Activated CD4-positive, CD25-positive, alpha-beta regulatory T cell treated with anti-CD3 and anti-CD28 coated beads, Interleukin-2, amount 50 U/mL, for 24 hours (primary cell): ENCODE measurements around the gene MCIDAS.

Experiments
- ATAC-seq, 2 donors: fragments of 150-1000 bp; cut with Tn5 transposase; one replicate each; pipeline ENCODE4 v1.10.0; 2021; ENCODE audit warnings: mild to moderate bottlenecking in 1 of 2, moderate library complexity in 1 of 2

Gene MCIDAS

DNA sequence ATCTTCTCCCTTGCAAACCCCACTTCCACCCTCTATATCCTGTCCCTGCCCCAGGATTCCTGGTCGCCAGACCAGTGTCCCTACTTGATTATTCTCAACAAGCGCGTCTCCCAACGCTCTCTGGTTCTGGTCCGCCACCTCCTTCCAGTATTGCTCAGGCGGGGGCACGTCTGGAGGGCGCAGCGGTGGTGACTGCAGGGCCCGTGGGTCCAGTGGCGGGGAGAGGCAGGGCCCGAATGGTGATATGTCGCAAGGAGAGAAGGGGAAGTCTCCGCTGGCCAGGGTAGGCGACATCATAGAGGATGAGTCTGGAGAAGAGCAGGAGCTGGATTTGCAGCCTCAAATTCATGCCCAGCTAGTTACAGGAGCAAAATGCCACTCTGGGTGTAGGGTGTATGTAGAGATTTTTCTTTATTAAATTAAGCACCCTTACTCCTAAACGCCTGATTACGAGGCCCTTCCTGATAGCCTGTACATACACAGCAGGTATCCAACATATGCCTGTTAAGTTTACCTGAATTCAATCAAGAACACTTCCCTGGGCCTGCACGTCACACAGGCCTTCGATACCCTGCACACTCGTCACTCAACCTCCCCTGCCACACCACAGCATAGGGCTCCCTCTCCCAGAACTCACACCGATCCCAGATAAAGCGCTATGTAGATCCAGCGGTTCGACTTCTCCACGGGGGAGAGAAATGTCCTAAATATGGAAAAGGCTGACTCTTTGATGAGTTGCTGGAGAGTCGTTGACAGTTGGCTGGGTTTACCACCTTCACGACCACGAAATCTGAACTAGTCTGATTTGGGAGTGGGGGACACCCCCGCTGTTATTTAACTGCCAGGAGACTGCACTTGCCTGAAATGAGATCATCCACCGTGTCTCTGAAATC is 4.8 kb downstream of the MCIDAS start:
- ATAC-seq = no peak

DNA sequence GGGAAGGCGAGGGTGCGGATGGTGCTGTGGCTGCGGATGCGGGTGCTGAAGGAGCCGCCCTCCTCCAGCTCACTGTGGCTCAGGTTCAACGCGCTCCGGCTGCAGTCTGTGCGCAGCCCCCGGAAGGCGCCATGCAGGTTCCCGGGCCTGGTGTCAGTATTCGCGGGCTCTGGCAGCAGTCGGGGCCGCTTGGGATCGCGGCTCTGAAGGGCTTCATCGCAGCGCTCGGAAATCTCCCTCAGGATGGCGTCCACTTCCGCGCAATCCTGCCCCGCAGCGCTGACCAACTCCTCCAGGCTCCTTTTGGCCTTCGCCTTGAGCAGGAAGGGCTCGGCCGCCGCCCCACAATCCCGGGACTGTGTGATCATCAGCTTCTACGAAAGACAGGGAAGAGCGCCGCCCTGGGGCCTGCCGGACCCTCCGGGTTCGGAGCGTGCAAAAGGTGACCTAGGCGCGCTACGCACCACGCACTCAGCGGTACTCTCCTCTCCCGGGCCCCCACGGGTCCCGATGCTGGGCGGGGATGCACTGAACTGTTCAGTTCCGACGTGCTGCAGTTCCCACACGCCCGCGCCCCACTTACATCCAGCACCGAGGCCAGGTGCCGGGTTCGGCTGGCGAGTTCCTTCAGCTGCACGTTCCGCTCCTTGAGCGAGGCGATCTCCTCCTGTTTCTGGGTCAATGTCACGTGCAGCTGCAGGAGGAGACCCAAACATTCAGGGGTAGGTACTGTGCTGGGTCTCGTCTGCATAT is 6.5 kb downstream of the MCIDAS start:
- ATAC-seq = peak in 1 of 2 donors; percentile 7

DNA sequence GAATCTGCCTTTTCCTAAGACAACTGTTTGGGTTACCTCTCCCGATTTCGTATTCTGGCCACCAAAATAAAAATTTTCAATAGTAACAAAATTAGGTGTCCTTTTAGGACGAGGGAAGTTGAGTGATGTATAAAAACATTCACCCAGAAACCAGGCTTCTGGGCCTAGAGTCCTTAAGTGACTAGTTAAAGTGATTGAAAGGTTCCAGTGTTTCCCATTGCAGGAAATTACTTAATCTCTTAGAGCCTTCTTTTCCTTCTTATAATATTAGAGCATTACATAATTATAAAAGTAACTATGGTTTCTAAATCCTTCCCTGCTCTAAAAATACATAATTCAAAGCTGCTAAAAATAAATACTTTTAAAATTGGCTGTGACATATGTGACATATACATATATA is 7.3 kb downstream of the MCIDAS start:
- no peak for ATAC-seq

- ATAC-seq = no peak
Observed at GRCh38 chr5:55218967-55219366, 8.1 kb downstream of the MCIDAS start.

DNA sequence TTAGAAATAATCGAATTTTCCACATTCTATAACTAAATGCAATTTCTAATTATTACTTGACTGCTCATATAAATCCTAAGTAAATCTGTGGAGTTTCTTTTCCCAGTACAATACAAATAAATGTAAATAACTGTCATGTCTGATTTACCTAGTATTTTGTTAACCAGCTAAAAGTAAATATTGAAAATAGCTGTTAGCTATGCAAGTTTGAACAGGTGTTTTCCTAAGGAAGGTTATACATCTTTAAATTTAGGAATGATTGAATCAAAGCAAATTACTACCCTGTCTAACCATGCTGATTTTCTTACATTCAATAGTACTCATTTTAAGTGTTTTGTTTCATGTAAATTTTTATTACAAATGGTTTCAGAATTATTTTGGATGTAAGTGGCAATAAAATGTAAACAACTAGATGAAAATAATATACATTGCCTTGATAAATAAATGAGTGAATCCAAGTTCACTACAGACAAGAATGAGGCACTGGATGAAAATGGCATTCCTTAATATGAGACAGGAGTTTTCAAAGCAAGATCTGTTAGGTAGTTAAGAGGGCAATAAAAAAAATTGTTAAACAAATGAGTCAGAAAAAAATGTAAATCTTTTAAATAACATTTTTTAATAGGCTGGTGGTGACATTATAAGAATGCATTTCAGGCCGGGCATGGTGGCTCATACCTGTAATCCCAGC is 15.8 kb downstream of the MCIDAS start:
- ATAC-seq = no peak

DNA sequence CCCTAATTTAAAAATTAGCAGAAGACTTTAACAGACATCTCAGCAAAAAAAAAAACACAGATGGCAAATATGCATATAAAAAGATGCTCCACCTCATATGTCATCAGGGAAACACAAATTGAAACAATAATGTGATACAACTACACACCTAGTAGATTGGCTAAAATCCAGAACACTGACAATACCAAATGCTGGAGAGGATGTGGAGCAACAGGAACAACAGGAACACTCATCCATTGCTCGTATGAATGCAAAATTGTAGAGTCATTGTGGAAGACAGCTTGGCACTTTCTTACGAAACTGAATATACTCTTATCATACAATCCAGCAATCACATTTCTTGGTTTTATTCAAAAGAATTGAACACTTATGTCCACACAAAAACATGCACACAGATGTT is 22.1 kb downstream of the MCIDAS start:
- ATAC-seq = no peak

DNA sequence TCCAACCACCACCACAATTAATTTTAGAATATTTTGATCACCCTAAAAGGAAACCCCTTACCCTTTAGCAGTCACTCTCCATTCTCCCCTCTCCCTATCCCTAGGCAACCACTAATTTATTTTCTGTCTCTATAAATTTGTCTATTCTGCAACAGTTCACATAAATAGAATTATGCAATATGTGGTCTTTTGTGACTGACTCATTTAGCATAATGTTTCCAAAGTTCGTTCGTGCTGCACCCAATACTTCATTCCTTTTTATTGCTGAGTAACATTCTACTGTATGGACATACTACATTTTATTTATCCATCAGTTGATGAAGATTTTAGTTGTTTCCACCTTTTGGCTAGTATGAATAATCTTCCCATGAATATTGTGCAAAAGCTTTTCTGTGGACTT is 36.0 kb downstream of the MCIDAS start:
- no peak for ATAC-seq

DNA sequence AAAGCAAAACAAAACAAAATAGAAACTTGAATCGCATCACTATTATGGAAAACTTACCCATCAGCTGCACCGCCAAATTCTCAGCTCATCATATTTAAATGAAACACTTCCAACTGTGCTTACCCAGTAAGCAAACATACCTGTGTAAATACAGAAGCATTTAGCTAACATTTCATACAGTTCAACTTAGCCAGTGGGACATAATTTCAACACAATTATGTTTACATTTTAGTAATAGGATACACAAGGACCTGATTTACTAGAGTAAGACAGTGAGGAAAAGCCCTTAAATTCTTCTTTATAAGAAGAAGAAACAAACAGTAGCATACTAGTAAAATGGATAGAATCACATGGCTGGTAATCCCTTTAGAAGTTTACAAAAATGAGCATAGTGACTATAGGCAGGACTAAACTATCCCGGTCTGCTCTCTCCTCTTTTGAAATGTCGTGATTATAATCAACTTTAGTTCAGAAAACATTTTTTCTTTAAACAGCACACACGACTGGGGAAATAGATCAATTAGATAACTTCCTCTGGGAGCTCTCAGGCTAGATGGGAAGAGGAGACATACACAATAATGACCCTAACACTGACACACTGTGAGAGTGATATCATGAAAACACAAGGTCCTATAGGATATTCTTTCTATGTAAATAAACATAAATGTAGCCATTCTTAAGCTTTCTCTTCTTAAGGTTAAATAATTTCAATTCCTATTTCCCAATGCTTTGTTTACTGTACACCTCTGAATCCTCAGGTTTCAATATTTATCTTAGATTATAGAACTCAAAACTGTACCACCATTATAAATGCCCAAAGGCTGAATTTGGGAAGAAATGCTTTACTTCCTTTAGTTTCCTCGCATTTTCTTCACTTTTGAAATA is 38.2 kb downstream of the MCIDAS start:
- ATAC-seq = no peak

- no peak for ATAC-seq
Observed at GRCh38 chr5:55187370-55187769, 39.7 kb downstream of the MCIDAS start.

DNA sequence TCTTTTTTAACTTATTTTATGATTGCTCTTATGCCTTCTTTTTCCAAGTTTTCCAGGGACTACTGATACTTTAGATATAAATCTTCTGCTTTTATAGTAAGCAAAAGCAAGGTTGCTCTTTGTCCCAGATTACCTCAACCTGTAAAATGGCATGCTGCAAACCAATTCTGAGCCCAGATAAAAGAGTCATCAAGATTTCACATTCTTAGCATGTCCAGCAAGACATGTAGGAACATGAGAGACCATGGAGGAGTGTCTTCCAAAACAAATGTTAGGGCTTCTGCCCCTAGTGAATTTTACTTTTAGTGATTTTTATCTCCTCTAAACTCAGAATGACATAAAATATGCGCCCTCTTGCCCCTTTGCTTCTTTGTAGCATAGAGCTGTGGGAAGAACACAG is 47.1 kb downstream of the MCIDAS start:
- ATAC-seq = no peak

GRCh38 chr5:55177078-55177477 is 50.0 kb downstream of the MCIDAS start:
- no peak for ATAC-seq

- peak in 1 of 2 donors; percentile 21 for ATAC-seq
Observed at GRCh38 chr5:55176176-55176818, 50.8 kb downstream of the MCIDAS start.

DNA sequence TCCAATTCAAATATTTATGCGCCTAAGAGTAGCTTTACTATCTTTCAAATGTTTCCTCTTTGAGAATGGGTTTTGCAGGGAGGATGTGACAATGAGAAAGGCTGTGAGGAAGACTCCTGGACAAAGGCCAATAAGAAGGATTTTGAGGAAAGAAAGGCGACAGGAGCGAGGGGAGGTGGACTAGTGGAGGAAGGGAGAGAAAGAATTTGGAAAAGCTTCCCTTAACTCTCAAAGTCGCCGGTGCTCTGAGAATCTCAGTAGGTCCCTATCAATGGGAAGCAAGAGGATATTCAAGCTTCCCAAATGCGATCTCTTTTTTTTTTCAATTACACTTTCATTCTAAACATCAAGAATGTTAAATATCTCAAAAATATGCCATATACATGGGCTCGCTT is 51.3 kb downstream of the MCIDAS start:
- no peak for ATAC-seq

DNA sequence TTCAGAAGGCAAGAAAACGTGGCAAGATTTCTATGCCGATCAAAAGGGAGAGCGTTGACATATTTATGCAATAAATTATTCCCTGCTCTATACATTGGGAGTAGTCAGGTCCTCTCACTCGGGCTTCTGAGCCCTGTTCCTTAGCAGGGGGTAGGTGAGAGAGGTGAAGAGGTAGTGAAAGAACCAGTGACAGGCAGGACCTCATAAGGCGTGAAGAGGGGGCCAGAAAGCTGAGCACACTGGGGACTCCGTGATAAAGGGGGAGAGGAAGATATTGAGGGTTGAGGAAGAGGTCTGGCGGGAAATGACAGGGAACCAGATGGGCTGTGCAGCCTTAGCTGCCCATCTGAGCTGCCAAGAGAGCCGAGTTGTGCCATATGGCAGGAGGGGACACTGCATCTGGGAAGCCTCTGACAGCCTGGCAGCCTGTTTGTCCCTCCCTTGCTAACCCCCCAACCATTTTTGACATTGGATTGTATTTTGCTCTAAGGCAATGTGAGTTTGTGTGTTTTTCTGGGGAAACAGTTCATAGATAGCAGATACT is 53.4 kb downstream of the MCIDAS start:
- ATAC-seq = no peak

DNA sequence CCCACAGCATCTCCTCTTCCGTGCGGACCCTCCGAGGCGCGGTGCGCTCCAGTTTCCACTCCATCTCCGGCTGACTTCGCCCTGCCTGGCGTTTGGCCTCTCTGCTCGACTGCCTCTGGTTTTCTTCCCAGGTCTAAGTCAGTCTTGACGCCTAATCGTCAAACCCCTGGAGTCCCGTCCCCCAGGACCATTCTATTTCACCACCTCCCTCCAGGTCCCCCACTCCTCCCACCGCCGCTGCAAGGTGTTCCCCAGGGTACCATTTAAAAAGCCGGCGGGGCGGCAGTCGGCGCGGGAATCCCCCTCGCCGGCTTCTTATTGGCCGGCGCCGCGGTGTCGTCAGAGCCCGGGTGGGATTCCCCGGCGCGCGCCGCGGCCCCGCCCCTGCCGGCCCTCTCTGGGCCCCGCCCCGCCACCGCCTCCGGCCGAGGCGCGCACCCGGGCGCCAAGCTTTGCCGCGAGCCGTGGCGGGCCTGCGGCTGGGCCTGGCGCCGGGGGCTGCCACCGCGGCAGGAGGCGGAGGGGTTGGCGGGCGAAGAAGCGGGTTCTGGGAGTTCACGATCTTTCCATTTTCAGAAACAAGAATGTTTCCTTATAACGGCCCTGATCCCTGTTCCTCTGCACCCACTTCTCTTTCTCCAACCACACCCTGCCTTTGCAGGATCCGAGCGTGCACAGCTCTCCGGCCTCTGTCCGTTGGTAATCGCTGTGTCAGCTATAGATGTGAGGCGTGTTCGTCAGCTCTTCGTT is 54.0 kb downstream of the MCIDAS start, which contains the start of gene CDC20B:
TSS of gene CDC20B (minus strand) at position 241 of the 750 bp plus-strand sequence. CDS start at position 64, 177 bp downstream.
- ATAC-seq = peak; percentile 82 to 86

DNA sequence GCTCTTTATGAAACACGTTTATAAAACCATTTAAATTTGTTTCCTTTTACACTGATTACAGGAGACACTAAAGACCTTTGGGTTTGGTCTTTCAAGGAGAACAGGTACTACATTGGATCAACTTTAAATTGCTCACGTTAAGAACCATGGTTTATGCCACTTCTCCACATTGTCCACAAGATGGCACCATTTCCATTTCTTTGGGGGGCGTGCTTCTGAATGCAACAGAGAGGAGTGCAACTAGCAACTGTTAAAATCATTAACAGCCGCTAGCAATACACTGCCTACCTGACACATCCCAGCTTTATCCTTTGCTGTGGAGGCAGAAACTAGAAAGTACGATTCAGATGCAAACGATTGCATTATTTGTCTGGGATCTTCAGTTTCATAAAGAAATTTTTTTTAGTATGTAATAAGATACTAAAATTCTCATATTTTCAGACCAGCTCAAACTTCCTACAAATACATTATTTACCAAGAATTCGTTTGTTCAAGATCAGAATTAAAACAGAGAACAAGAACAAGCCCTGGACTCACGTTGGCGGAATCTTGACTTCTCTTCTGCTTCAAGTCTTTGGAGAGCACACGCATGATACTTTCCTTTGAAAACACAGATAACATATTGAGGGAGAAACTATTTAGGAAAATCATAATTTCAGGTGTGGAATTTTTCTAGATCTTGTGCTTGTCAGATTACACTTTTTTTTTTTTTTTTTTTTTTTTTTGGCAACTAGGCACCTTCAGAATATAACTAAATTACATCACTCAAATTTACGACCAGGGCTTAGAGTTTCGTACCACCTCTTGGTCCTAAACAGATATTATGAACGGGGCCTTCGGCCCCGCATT is 54.8 kb downstream of the MCIDAS start:
- ATAC-seq = peak; percentile 68 to 70

- no peak for ATAC-seq
Observed at GRCh38 chr5:55171471-55171870, 55.6 kb downstream of the MCIDAS start.
